C1 segment of cervical spinal cord (tissue), 14 donors: Measurements from ENCODE around the gene CYP11A1.

ENCODE experiments used
- DNase-seq, 14 donors: peaks; one replicate each; lab custom pipeline; 2025; lab: John Stamatoyannopoulos, UW

The CYP11A1 gene

GRCh38 chr15:74388363-74388951, 21.0 kb upstream of the CYP11A1 start:
- DNase-seq, result no peak

GRCh38 chr15:74387621-74388362, 20.3 kb upstream of the CYP11A1 start:
- no peak for DNase-seq

- DNase-seq, result no peak
These were observed 19.7 kb upstream of the CYP11A1 start for GRCh38 chr15:74387141-74387541.

GRCh38 chr15:74386496-74387140, 19.2 kb upstream of the CYP11A1 start:
- DNase-seq, result no peak

- DNase-seq, result no peak
These were observed 18.3 kb upstream of the CYP11A1 start for GRCh38 chr15:74385733-74386132.

GRCh38 chr15:74384881-74385643, 17.6 kb upstream of the CYP11A1 start:
- no peak for DNase-seq

GRCh38 chr15:74384566-74384880, 17.1 kb upstream of the CYP11A1 start:
- DNase-seq, result no peak

- DNase-seq, result no peak
These were observed 16.5 kb upstream of the CYP11A1 start for GRCh38 chr15:74383695-74384565.

- no peak for DNase-seq
These were observed 15.8 kb upstream of the CYP11A1 start for GRCh38 chr15:74383286-74383685.

- DNase-seq, result peak in 12 of 14 donors; percentile 54 to 91 (median 80)
These were observed 14.8 kb upstream of the CYP11A1 start for GRCh38 chr15:74382004-74382816.

- DNase-seq, result no peak
These were observed 14.0 kb upstream of the CYP11A1 start for GRCh38 chr15:74381481-74381880.

- no peak for DNase-seq
These were observed 13.7 kb upstream of the CYP11A1 start for GRCh38 chr15:74381190-74381453.

- no peak for DNase-seq
These were observed 13.1 kb upstream of the CYP11A1 start for GRCh38 chr15:74380361-74381189.

GRCh38 chr15:74378848-74379247, 11.4 kb upstream of the CYP11A1 start:
- DNase-seq, result no peak

- DNase-seq, result no peak
These were observed 10.7 kb upstream of the CYP11A1 start for GRCh38 chr15:74377831-74378766.

GRCh38 chr15:74376825-74377581, 9.6 kb upstream of the CYP11A1 start:
- peak in 1 of 14 donors; percentile 15 for DNase-seq

- no peak for DNase-seq
These were observed 8.8 kb upstream of the CYP11A1 start for GRCh38 chr15:74376226-74376625.

- DNase-seq, result peak in 11 of 14 donors; percentile 23 to 71 (median 38)
These were observed 7.9 kb upstream of the CYP11A1 start for GRCh38 chr15:74375303-74375693.
